ENCODE measurements around the gene SEZ6L2. TPM values are rescaled to one million over a fixed set of nuclear protein-coding genes. Genes with fewer than 3 reads are reported as not detected.

SEZ6L2 gene
- total and polyA plus RNA-seq, 2 of the 13 experiments (the other 11 are each of a cell fraction or from before 2014, with no cell fraction given): 14.9 to 16.9 TPM

- no peak for TF ChIP-seq ZSCAN20 (CRISPR knock-in tag; IDR thresholded peaks at IDR 0.05; ENCODE audit: borderline replicate concordance)
- no peak for TF ChIP-seq ZNF550 (CRISPR knock-in tag; IDR thresholded peaks at IDR 0.05; ENCODE audit: borderline replicate concordance)
- no peak for TF ChIP-seq KMT2B (CRISPR knock-in tag; IDR thresholded peaks at IDR 0.05)
Measured at GRCh38 chr16:29894352-29894751, 5.0 kb downstream of the SEZ6L2 start (continued).

GRCh38 chr16:29893553-29893952 lies 5.8 kb downstream of the SEZ6L2 start:
- H3K4me2 ChIP-seq (ENCODE audit: low read depth, low read length): no peak overlapping the region
- POLR2A ChIA-PET: interaction anchor here (1.1 to 1.4 kb wide), 2 partner anchors 8 to 32 kb away, joined by 3 to 4 read pairs; partner anchors contain the start of gene KCTD13
- H3K27me3 ChIP-seq (ENCODE audit: control insufficient read depth in 1 of 2, insufficient read depth in 2 of 2, low read length in 2 of 2): no peaks in the 10 kb centered on the region
- no TSS peak for BruUV-seq (replicated peaks)
- CTCF ChIA-PET (ENCODE audit: low intra/inter-chr PET ratio, low total read pairs): no interaction called here
- ATAC-seq: no peak
- no peaks in the 10 kb centered on the region for H3K79me2 ChIP-seq (ENCODE audit: insufficient read depth, low read length)
- H3K4me1 ChIP-seq (ENCODE audit: insufficient read depth, low read length): peaks cover 47% of the 10 kb centered on the region
- DNase-seq (ENCODE audit: low spot score): no peak
- no peaks in the 10 kb centered on the region for H4K20me1 ChIP-seq (ENCODE audit: insufficient read depth, low read length)
- in situ Hi-C loops (cut with HindIII; ENCODE audit: extremely low pct_ligation_motif_present, low pct_unique_long_range_greater_than_20kb): no loop called here
- H2AFZ ChIP-seq (ENCODE audit: low read length): no peak overlapping the region
- no peak overlapping the region for H3K9ac ChIP-seq (ENCODE audit: insufficient read depth, low read depth, low read length)
- no peaks in the 10 kb centered on the region for H3K36me3 ChIP-seq (replicated peaks in 1 of 2; ENCODE audit: control insufficient read depth in 1 of 2, insufficient read depth in 2 of 2, low read length in 2 of 2)
- H3K4me3 ChIP-seq (replicated peaks in 1 of 3; ENCODE audit: insufficient read depth in 1 of 3, low read depth in 2 of 3, low read length in 3 of 3): no peak overlapping the region
- no peaks in the 10 kb centered on the region for H3K9me3 ChIP-seq (ENCODE audit: low read length)
- WGBS (ENCODE audit: low lambda C conversion rate): 96% methylated on average over 3 of the region's 3 CpGs
- no peak overlapping the region for H3K27ac ChIP-seq (ENCODE audit: extremely low read length, insufficient read depth, low read length)
- intact Hi-C loops (cut with micrococcal nuclease; ENCODE audit: unreplicated experiment): loop anchor here (2.0 kb wide), 1 partner anchor 31 kb away; the partner anchor contains the start of gene CDIPT
- peak; percentile 34 for FAIRE-seq
- TF ChIP-seq POLR2AphosphoS5 (IDR thresholded peaks at IDR 0.05; ENCODE audit: low read depth, low read length): no peak

DNA sequence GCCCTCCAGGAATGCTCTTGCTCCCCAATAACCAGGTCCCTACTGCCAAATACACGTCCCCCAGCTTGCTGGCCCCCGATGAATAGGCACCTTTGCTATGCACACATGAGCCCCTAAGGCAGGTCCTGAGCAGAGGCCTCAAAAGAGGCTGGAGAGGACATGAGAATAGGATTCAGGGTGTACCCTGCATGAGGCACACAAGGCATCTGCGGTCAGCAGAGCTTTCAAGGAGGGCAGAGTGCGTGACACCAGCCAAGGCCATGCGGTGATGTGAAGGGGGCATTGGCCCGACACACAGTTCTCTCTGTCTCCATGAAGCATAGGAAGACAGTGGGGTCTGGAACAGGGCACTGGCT lies 6.9 kb downstream of the SEZ6L2 start:
- Histone ChIP-seq H3K27me3 (ENCODE audit: control insufficient read depth in 1 of 2, insufficient read depth in 2 of 2, low read length in 2 of 2) (no peaks in the 10 kb centered on the region), H3K4me3 (replicated peaks in 1 of 3; ENCODE audit: insufficient read depth in 1 of 3, low read depth in 2 of 3, low read length in 3 of 3) (peak overlapping the region in 1 of 3 experiments; percentile 31; a peak in 2 of 6 replicates), H4K20me1 (ENCODE audit: insufficient read depth, low read length) (no peaks in the 10 kb centered on the region), H3K79me2 (ENCODE audit: insufficient read depth, low read length) (no peaks in the 10 kb centered on the region), H3K4me2 (ENCODE audit: low read depth, low read length) (peak overlapping the region; percentile 74), H3K36me3 (replicated peaks in 1 of 2; ENCODE audit: control insufficient read depth in 1 of 2, insufficient read depth in 2 of 2, low read length in 2 of 2) (no peaks in the 10 kb centered on the region), H2AFZ (ENCODE audit: low read length) (no peak overlapping the region), H3K9me3 (ENCODE audit: low read length) (no peaks in the 10 kb centered on the region), H3K27ac (ENCODE audit: extremely low read length, insufficient read depth, low read length) (peak overlapping the region; percentile 86), H3K4me1 (ENCODE audit: insufficient read depth, low read length) (peaks cover 35% of the 10 kb centered on the region), H3K9ac (ENCODE audit: insufficient read depth, low read depth, low read length) (peak overlapping the region; percentile 56)
- intact Hi-C loops (cut with micrococcal nuclease; ENCODE audit: unreplicated experiment): loop anchor here (2.0 kb wide), 1 partner anchor 30 kb away; the partner anchor contains the start of gene CDIPT
- in situ Hi-C loops (cut with HindIII; ENCODE audit: extremely low pct_ligation_motif_present, low pct_unique_long_range_greater_than_20kb): no loop called here
- ChIA-PET CTCF (ENCODE audit: low intra/inter-chr PET ratio, low total read pairs) (no interaction called here), POLR2A (interaction anchor here (1.0 to 2.2 kb wide), 8 partner anchors 8 to 103 kb away, joined by 3 to 30 read pairs (median 4); partner anchors contain the start of genes ASPHD1, KCTD13, SEZ6L2 and TMEM219)
- ATAC-seq (peak; percentile 51), DNase-seq (ENCODE audit: low spot score) (no peak), FAIRE-seq (peak; percentile 39)
- 0% methylated on average over 2 of the region's 6 CpGs for WGBS (ENCODE audit: low lambda C conversion rate)
- BruUV-seq (replicated peaks): no TSS peak
- TF ChIP-seq EHMT2 (IDR thresholded peaks at IDR 0.05; ENCODE audit: borderline replicate concordance, low read depth, low read length): 0 out of 2 replicates have a peak, but pooled peaks have one; percentile 0
- TF ChIP-seq ZBTB4 (CRISPR knock-in tag; IDR thresholded peaks at IDR 0.05; ENCODE audit: borderline replicate concordance): no peak
- 0 out of 2 replicates have a peak, but pooled peaks have one; percentile 2 for TF ChIP-seq NFYB (CRISPR knock-in tag; IDR thresholded peaks at IDR 0.05)
- TF ChIP-seq ZNF263 (CRISPR knock-in tag; IDR thresholded peaks at IDR 0.05): no peak
- TF ChIP-seq NRL (CRISPR knock-in tag; IDR thresholded peaks at IDR 0.05; ENCODE audit: borderline replicate concordance): peak; percentile 67; the same call in 1 of the 2 replicates
- TF ChIP-seq, protein P1, sequence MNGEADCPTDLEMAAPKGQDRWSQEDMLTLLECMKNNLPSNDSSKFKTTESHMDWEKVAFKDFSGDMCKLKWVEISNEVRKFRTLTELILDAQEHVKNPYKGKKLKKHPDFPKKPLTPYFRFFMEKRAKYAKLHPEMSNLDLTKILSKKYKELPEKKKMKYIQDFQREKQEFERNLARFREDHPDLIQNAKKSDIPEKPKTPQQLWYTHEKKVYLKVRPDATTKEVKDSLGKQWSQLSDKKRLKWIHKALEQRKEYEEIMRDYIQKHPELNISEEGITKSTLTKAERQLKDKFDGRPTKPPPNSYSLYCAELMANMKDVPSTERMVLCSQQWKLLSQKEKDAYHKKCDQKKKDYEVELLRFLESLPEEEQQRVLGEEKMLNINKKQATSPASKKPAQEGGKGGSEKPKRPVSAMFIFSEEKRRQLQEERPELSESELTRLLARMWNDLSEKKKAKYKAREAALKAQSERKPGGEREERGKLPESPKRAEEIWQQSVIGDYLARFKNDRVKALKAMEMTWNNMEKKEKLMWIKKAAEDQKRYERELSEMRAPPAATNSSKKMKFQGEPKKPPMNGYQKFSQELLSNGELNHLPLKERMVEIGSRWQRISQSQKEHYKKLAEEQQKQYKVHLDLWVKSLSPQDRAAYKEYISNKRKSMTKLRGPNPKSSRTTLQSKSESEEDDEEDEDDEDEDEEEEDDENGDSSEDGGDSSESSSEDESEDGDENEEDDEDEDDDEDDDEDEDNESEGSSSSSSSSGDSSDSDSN (CRISPR knock-in tag; IDR thresholded peaks at IDR 0.05): 0 out of 2 replicates have a peak, but pooled peaks have one; percentile 9

Measured in HepG2 (cell line).